ENCODE data around the gene TXNDC2.

The TXNDC2 gene

DNA sequence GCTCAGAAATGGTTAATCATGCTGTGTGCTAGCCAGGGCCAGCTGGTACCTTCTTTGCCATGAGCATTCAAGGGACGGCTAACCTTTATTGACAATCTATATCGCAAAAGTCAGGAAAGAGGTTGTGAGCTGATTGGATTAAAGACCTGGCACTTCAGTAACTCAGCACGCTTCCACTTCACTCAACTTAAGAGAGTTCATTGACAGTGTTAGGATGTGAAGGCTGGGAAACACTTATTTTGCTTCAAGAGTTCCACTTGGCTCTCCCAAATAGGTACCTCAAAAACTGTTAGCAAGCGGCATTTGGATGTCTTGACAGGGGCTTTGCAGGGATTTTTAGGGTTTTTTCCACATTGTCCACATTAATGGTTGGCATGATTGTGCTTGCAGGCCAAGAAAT, 25.1 kb upstream of the TXNDC2 start:
- no peak for DNase-seq (ENCODE audit: low read depth)

DNA sequence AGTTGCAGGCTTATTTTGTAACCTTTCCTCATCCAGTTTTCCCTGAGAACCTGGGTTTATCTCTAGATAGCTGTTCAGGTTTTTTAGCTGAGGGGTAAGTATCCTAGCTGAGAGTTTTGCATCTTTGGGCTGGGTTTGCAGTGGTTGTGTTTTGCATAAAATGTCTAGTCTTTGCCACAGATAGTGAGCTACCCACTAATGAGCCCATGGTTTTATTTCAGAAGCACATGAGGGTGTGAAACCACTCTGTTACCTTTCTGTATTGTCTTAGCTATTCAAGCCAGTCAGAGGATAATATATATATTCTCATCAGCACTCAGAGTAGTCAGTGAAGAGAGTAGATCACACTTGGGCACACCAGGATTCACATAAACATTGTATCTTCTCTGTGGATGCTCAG, 24.6 kb upstream of the TXNDC2 start:
- DNase-seq (ENCODE audit: low read depth): no peak

DNA sequence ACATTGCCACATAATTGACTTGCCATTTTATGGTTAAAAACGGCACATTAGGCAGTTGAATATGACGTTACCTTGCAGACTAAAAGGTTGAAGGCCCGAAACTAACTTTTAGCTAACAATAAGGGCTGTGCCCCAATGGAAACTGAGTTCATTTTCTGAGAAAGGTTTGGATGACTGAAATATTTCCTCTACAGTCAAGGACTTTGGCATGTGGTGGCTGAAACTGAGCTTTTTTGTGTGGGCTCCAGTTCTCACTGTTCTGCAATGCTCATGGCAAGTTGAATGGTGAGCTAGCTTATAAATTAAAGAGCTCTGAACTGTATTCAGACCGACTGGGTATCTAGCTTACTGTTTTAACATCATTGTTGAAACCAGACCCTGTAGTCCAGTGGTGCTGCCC, 23.8 kb upstream of the TXNDC2 start:
- DNase-seq (ENCODE audit: low read depth): no peak

DNA sequence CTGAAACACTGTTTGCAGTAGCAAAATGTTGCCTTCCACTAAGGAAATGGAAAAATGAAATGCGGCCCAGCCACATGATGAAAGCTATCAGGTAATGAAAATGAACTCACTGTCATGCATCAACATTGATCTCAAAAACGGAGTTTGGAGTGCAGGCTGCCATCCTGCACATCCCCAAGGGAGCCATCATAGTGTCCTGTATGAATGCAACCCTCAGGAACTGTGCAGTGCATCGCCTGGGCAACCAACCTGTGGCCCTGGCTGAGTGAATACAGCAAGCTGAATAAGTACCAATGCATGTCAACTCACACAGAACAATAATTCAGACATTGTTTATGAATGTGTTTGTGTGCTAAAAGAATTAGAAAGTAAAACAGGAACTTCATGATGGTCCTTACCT, 23.1 kb upstream of the TXNDC2 start:
- DNase-seq (ENCODE audit: low read depth): no peak

DNA sequence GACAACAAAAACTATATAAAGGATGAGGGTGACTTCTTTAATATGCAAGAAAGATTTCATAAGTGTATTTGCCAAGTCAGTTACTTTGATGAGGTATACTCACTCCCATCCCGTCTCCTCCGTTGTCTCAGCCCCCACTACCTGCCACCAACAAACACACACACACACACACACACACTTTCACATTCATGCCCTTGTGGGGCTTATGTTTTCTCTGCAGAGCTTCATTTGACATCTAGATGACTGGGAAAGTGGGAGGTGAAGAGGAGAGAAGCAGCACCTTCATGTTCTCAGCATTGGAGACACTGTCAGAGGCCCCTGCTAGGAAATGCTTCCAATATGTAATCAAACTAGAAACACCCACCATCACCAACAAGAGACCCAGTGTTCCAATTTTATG, 22.5 kb upstream of the TXNDC2 start:
- DNase-seq (ENCODE audit: low read depth): no peak

DNA sequence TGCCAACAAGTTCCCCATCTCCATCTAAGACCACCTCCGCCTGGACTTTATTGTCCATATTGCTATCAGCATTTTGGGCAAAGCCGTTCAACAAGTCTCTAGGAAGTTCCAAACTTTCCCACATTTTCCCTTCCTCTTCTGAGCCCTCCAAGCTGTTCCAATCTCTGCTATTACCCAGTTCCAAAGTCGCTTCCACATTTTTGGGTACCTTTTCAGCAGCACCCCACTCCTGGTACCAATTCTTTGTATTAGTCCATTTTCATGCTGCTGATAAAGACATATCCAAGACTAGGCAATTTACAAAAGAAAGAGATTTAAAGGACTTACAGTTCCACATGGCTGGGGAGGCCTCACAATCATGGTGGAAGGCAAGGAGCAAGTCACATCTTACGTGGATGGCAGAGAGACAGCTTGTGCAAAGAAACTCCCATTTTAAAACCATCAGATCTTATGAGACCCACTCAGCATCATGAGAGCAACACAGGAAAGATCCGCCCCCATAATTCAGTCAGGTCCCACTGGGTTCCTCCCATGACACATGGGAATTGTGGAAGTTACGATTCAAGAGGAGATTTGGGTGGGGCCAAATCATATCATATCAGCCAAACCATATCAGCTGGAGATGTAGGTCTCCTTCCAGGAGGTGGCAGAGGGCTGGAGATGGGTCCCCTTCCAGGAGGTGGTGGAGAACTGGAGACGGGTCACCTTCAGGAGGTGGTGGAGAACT, 19.8 kb upstream of the TXNDC2 start:
- DNase-seq (ENCODE audit: low read depth): no peak

DNA sequence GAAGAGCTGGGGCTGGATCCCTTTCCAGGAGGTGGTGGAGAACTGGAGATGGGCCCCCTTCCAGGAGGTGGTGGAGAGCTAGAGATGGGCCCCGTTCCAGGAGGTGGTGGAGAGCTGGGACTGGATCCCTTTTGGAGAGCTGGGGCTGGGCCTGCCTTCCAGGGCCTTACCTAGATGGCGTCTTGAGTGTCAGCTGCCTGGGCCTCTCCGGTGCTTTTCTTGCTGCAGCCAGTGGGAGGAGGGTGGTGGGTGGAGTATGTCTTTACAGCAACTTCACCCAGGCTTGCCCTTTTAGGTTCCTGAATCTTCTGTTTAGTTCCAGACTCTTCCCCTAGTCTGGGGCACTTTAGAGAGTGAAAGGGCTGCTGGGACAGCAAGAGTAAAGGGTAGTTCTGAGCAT, 19.1 kb upstream of the TXNDC2 start:
- DNase-seq (ENCODE audit: low read depth): no peak

DNA sequence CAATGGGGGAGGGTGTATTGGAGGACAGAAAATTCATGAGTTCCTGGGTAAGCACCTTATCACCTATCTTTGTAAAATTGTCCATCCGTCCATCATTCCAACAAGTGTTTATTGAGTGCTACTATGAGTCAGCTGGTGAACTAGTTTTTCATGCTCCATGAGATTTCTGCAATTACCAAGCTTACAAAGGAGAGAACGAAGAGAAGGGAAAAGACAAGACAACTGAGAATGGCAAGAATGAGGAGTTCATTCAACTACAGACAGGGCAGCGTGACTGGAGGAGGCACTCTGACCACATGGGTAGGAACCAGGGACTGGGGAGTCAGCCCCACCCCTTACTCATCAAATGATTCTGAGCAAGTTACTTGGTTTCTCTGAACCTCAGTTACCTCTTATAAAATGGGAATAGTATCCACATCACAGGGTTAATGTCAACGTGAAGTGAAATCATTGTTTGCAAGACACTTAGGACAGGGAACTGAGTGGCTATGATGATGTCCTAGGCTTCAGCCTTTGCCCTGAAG, 18.6 kb upstream of the TXNDC2 start:
- DNase-seq (ENCODE audit: low read depth): no peak

DNA sequence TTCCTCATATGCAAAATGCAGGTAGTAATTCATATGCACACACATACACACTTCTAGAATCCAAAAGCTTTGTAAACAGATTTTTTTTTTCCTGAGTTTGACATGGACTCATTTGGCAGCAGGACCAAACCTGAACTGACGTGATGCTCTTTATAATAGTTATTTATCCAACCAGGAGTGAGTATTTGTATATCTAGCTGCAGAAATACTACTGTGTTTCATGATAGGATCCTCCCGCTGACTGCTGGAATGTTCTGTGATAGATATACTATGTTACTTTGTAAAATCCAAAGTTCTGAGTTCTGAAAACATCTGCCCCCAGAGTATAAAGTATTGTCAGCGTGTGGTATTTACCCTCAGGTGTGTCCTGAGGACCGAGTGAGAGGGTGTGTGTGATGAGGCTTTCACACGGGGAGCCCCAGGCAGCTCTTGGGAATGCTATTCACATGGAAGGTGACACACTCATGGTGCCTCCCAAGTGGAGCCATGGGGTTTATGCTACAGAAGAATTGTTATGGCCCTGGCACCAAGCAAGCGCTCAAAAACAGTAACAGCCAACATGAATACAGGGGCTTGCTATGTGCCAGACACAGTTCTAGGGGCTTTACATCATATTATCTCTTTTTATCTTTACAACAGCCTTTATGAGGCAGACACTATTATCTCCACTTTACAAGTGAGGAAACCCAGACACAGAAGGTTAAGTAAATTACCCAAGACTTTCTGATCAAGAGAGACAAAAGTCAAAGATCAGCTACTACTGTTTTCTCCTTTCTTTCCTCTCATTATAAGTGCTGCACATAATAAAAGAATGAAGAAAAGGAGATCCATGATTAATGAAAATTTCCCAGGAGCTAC, 16.7 kb upstream of the TXNDC2 start:
- no peak for DNase-seq (ENCODE audit: low read depth)

DNA sequence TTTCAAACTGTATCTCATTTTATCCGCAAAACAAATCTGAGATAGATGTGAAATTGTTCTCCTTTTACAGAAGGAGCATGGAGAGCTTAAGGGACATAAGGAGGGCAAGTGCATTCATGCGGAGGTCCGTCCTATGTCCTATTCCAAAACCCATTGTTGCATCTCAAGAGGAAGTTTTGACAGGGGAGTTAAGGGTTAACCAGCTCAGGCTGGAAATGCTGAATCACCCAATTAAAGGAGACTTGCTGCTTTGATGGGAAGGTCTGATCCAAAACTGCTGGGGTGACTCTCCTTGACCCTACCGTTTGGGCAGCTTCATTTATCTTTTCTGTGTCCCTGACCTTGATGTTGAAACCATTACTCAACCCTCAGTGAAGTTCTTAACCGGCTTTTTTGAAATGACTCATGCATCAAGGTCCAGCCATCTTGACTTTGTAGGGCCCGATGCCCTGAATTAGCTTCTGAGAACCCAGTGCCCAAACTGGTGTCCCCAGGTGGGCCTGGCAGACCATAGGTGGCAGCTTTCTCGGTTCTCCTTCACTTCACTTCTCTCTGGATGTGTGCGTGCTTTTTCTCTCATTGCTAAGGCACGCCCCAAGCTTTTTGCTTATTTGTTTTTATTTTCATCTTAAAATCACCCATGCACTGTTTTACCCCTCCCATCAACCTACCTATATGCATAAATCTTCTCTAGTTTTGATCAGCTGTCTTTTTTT, 15.9 kb upstream of the TXNDC2 start:
- DNase-seq (ENCODE audit: low read depth): no peak

DNA sequence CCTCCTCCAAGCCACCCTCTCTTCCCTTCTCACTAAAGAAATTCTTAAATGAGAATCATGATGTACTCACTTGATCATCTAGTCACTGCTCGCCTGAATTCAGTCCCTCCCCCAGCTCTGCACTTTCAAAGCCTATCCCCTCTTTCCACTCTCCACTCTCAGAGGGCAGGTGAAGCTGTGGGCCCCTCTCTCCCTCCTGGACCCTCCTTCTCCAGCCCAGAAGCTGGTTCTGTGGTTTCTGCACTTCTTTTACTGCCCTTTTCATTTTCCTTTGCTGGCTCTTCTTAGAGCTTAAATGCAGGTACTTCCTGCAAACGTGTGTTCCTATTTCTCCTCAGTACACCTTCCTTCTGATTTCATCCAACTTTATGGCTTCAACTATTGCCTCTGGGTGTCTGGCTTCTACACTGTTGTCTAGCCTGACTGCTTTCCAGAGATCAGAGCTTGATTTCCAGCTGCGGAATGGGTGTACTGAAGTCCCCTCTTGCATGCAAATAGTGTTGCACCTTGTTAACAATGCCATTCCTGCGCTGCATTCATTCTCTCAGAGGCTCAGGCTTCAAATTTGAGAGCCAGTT, 15.3 kb upstream of the TXNDC2 start:
- no peak for DNase-seq (ENCODE audit: low read depth)

DNA sequence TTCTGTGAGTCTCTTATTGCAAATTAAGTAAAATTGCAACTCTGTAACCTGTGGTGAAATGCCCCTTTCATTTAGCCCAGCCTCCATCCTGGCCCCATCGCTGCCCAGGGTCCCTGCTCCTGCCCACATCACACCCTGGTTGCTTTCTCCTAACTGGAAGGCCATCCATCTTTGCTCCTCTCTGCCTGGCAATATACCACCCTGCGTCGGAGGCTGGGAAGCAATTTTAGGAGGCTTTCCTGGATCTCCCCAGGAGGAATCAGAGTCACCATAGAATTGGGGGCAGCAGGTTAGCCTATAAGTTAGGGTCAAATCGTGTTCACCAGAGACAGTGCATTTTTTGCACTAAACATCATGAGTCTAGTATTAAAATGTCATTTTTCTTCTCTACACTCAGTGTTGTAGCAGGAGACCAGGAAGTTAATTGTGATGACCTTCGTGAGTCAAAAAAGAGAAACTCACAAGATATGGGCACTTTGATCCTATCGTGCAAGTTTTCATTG, 14.5 kb upstream of the TXNDC2 start:
- DNase-seq (ENCODE audit: low read depth): no peak

DNA sequence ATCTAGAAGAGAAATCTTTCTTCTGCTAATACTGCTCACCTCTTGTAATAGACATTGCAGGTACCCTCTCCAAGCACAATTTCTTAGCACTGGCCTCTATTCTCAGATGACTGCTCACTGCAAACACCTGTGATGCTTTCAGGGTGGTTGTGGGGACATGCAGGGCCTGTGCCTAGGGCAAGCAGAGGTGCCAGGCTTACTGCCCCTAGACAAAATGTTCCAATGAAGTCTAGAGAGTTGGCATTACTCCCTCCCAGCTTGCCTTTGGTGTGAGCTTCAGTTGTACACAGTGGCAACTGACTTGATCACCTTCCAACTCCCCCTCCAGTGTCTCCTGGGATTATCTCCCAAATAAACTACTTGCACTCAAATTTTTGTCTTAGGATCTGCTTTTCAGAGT, 12.9 kb upstream of the TXNDC2 start:
- no peak for DNase-seq (ENCODE audit: low read depth)

DNA sequence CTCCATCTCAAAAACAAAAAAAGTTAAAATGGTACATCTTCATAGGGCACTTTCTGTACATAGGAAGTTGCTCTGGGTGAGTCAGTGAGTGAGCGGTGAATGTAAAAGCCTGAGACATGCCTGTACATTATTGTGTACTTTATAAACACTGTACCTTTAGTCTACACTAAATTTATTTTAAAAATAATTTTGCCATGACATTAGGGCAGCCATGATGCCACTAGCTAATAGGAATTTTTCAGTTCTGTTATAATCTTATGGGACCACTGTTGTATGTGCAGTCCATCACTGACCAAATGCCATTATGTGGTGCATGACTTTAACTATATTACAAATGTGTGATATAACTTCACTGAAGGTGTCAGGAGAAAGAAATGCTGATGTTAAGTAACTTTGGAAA, 11.0 kb upstream of the TXNDC2 start:
- no peak for DNase-seq (ENCODE audit: low read depth)

DNA sequence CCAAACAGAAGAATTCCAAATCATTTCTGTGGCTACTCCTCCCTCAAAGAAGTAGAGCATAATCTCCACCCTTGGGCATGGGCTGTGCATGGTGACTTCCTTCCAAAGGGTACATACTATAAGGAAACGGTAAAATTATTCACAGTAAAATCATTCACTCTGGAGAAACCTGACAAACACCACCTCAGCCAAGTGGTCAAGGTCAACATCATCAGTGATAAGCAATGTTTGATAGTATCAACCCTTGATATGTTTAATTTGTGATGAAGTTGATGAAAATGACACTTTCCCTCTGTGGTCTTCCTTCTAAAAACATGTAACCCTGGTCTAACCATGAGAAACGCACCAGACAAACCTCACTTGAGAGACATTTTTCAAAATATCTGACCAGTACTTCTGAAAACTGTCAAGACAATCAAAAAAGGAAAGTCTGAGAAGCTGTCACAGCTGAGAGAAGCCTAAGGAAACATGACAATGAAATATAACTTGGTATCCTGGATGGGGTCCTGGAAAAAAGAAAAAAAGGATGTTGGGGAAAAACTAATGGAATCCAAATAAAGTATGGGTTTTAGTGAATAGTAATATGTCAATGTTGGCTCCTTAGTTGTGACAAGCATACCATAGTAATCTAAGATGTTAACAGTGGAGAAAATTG, 9.4 kb upstream of the TXNDC2 start:
- no peak for DNase-seq (ENCODE audit: low read depth)

DNA sequence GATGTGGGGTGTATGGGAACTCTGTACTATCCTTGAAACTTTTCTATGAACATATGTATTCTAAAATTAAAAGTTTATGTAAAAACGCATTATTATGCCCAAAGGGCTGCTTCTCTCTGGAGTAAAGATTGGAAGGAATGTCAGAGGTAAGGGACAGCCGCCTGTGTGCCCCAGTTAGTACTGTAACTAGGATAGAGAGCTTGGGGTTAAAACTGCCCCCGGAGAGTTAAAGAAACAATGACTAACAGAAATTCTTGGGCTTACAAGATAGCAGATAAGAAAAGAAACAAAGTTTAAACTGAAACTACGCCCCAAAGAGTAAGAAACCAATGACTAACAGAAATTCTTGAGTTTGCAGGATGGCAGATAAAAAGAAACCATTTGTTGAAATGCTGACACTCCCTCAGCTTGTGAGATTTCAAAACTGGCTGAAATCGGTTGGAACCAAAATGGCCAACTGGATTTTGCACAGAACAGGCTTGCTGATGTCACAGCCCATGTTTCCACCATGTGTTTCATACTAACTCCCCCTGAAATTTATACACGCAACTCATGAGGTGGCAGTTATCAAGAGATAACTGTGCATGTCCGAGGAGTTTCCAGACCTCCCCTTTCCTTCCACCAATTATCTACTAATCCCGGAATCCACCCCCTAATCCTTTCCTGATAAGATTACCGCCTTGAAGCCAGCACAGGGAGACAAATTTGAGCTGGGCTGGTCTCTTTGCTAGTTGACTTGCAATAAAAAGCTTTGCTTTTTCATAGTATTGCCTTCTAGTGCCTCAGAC, 8.7 kb upstream of the TXNDC2 start:
- DNase-seq (ENCODE audit: low read depth): no peak

DNA sequence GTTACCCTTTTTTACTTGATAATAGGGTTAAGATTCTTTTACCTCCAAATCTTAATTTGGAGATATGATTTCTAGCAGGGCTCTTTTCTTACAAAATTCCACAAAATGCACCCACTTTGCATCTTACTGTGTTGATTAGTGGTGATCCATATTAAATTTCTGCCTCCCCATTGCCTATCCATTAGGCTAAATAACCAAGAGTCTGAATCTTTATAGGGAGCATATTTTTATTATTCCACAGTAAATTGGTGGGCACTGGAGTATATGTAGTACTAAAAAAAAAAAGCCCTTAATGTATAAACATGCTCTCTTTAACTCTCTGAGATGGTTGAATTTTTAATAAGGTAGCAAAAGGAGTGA, 8.1 kb upstream of the TXNDC2 start:
- DNase-seq (ENCODE audit: low read depth): no peak

DNA sequence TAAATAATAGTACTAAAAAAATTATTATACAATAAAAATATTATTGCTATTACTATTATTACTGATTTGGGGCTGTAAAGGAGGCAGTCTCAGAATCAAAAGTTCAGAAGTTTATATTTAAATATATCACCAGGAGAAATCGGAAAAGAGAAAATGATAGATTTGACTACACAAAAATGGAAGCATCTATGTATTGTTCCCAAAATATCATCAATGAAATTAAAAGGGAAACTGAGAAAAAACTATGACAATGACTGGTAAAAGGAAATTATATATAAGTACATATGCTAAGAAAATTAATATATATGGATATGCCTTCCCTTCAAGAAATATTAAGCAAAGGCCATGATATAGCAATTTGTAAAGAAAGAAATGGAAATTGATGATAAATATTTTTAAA, 7.7 kb upstream of the TXNDC2 start:
- no peak for DNase-seq (ENCODE audit: low read depth)

DNA sequence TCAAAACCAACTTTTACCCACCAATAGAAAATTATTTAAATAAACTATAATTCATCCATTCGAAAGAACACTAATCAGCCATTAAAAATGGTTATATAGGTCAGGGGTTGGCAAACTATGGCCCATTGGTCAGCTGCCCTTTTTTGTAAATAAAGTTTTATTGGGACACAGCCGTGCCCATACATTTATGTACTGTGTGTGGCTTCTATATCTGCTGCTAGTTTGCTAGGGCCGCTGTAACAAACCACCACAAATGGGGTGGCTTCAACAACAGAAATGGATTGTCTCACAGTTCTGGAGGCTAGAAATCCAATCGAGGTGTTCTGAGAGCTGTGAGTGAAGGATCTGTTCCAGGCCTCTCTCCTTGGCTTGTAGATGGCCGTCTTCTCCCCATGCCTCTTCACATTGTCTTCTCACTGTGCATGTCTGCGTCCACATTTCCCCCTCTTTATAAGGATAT, 7.0 kb upstream of the TXNDC2 start:
- no peak for DNase-seq (ENCODE audit: low read depth)

DNA sequence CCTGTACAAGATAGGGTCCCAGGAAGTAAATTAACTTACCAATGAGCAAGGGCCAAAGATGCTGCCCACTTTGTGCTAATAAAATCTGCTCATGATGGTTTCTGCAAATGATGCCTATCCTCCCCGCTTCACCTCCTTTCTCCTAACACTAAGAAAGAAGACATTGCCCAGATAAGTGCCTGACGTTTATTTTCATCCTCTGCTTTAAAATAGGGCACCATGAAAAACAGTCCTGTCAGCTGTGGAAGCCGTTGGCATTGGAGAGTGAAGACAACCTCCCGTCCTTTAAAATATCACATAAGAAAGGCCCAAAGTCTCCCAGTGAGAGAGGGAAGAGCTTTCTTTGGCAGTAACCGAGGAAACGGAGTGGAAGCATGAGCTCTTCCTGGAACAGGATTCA, 1.7 kb upstream of the TXNDC2 start:
- DNase-seq (ENCODE audit: low read depth): no peak

All from T-helper 22 cell (primary cell).